Activated CD8-positive, alpha-beta memory T cell treated with anti-CD3 and anti-CD28 coated beads, Interleukin-2, amount 50 U/mL, for 1 hour (primary cell): Measurements from ENCODE around the gene UTP25.
"Not testable (repeated sequence)": the region's sequence is repeated elsewhere in the genome, so short reads cannot be mapped to it uniquely, and the experiment has no call there.

Experiments
- DNase-seq: peaks from one replicate; pipeline ENCODE4 v3.0.0-alpha.2; 2020; ENCODE audit errors: extremely low read depth

UTP25 gene

GRCh38 chr1:209871430-209871829 is 43.7 kb downstream of the UTP25 start:
- DNase-seq: no peak

GRCh38 chr1:209873067-209873799 is 45.5 kb downstream of the UTP25 start:
- no peak for DNase-seq

DNA sequence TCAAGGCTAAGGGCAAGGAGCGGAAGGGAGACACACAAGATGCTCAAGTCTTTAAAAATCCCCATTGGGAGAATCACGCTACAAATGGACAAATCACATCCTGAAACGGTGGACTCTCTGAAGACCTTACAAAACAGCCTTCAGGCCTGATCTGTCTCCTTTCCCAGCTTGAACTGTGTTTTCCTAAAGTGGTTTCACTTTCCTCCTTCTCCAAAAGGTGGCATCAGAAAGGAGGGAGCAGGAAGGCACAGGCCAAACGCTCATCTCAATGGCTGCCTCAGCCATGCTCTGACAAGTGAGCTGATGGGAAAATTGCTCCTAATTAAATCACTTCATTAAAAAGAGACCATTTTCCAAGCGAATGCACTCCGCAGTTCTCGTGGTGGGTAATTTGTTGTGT is 47.7 kb downstream of the UTP25 start:
- DNase-seq: no peak

DNA sequence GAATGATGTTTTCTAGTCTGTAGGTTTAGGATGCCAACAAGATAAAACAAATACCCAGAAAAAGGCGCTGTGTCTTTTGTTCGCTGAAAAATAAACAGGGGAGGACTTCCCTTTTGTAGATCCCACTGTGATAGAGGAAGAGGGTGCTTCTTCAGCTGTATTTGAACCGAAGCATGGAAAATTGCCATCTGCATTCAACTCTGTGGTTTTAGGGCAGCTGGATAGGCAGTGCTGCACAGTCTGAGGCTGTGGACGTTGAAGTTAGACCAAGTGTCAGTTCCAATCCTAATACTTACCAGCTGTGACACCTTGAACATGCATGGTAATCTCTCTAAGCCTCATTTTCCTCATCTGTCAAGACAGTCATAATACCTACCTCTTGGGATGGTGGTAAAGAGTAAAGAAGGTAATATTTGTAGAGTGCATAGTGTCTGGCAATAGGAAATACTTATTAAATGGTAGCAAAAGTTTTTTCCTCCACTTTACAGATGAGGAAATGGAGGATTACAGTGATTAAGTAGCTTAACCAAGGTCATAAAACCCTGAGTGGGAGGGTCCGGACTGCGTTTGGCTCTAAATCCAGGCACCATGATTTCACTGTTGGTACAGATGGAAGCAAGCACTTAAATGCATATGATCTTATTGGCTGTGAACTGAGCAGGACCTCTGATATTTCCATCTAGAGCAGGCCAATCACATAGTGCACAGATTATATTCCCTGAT is 48.5 kb downstream of the UTP25 start:
- DNase-seq: no peak

GRCh38 chr1:209877087-209877764 is 49.5 kb downstream of the UTP25 start:
- no peak for DNase-seq

GRCh38 chr1:209878964-209879363 is 51.2 kb downstream of the UTP25 start:
- no peak for DNase-seq

DNA sequence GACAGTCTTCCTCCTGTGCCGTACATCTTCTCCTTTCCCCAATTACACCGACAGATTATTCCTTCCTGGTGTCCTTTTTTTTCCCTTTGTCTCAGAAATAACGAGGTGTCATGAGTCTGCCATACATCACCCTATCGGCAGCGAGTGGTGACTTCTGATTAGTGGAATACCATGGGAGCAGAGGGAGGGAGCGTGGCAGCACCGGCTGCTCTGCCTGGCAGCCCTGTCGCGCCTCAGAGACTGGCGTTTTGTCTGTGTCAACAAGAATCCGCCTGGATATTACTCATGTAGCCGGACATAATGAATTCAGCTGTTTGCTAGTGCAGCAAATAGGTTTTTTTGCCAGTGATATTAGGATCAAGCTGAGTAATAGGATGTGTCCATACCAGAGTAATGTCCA is 51.8 kb downstream of the UTP25 start:
- no peak for DNase-seq

DNA sequence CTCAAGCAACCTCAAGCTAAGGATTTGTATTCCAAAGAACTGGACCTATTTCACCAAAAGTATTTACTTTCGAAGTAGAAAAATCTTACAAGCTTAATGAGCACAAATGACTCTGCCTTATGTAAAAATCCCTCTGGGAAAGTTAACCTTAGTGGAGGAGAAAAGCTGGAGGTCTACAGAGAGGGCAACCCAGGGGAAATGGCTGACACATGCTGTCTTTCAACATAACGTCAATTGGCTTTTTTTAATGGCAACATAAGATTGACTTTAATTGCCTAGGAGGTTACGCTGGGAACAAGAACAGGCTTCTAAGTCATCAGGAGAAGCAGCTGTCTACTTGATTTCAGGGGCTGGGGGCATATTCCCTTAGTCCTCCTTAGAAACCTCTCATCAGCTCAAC is 52.3 kb downstream of the UTP25 start:
- DNase-seq: no peak

- no peak for DNase-seq
Observed at GRCh38 chr1:209881619-209882018, 53.8 kb downstream of the UTP25 start.

GRCh38 chr1:209882286-209882685 is 54.5 kb downstream of the UTP25 start:
- no peak for DNase-seq

GRCh38 chr1:209882942-209883340 is 55.2 kb downstream of the UTP25 start:
- no peak for DNase-seq

DNA sequence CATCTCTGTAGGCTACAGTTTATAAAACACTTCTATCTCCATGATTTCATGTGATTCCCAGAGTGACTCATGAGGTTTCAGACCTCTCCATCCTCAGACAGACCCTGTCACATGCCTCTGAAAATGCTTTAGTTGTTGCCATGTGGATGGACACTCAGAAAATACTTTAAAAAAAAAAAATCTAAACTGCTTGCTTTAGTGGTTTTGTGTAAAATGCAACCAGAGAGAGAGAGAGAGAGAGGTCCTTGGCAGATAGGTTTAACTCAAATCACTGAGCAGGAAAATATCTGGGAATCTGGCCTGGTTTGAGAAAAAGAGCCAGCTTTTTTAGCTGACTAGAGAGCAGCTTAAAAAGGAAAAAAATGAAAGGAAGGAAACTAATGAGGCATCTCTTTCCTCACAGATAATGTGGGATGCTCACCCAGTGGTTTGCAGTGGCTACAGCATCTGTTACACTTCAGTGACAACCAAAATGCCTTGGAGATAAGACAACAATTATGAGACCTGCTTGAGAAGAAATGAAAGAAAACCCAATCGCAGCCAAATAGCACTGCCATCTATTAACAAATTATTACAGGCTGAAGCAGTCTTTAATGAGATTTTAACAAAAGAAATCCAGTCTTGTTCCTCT is 55.7 kb downstream of the UTP25 start:
- no peak for DNase-seq

GRCh38 chr1:209884249-209884648 is 56.5 kb downstream of the UTP25 start:
- no peak for DNase-seq

DNA sequence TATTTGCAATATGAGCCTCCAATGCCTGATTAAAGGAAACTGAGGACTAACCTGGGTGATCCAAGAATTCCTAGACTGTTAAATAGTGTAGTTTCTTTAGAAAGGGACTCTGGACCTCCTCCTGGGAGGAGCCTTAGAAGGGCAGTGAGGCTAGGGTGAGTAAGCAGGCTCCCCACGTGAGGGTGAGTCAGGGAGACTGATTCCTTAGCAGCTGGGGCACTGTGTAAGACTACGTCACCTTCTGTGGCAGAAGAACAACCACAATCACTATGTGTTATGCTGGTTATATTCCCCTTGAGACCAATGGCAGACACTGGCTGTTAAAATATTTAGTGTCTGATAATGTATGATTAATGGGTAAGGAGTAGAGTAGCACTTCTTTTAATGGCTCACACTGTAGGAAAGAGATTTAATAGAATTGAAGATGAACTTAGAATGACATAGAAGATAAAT is 56.9 kb downstream of the UTP25 start:
- no peak for DNase-seq

- no peak for DNase-seq
Observed at GRCh38 chr1:209885403-209886218, 57.8 kb downstream of the UTP25 start.

- DNase-seq: no peak
Observed at GRCh38 chr1:209886219-209886536, 58.4 kb downstream of the UTP25 start.

- DNase-seq: not testable (repeated sequence)
Observed at GRCh38 chr1:209888291-209889076, 60.7 kb downstream of the UTP25 start.

DNA sequence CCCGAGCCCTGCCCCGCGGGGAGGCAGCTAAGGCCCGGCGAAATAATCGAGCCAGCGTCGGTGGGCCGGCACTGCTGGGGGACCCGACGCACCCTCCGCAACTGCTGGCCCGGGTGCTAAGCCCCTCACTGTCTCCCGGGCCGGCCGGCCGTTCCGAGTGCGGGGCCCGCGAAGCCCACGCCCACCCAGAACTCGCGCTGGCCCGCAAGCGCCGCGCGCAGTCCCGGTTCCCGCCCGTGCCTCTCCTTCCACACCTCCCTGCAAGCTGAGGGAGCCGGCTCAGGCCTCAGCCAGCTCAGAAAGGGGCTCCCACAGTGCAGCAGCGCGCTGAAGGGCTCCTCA is 61.3 kb downstream of the UTP25 start:
- no peak for DNase-seq

DNA sequence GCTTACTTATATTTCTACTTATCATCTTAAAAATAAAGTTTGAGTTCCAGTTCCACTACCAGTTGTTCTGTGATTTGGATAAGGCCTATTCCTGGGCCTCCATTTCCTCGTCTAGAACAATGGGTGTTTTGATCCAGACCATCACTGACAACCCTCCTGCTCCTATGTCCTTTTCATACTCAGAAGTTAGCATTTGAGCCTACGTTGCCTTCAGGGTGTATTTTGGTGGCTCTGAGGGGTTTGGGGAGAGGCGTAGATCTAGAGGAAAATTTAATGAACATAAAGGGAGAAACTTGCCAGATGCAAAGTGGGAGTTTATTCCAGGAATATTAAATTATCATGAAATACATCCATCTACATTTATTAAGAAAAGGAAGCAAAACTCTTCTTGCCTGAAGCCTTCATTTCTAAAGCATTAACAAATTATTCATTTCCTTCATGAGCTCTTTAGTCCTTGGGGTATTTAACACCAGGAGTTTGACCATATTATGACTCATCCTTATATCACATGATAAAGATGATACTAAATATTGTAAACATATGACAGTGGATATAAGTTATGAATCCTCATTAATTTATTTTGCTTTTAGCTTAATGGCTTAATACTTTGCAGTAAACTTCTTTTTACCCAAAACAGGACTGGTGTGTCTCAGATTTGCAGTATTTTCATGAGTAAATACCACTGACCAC is 63.0 kb downstream of the UTP25 start:
- DNase-seq: no peak

- no peak for DNase-seq
Observed at GRCh38 chr1:209893751-209894150, 66.0 kb downstream of the UTP25 start.
